SH-SY5Y (cell line): ENCODE measurements around the gene MEGF6.

Source experiments
- GATA2 ChIP-seq: IDR thresholded peaks from 2 replicates; pipeline ENCODE4 v1.6.1; 2011; ENCODE audit warnings: mild to moderate bottlenecking, low read depth, low read length
- GATA3 ChIP-seq: IDR thresholded peaks from 2 replicates; pipeline ENCODE4 v1.6.1; 2011; ENCODE audit warnings: low read depth, mild to moderate bottlenecking, low read length, moderate library complexity

- TF ChIP-seq GATA2, result no peak
- no peak for TF ChIP-seq GATA3
Measured at GRCh38 chr1:3499611-3500010, 111.7 kb downstream of the MEGF6 start.
